ENCODE results near the gene ERCC5. TPM values are rescaled to one million over a fixed set of nuclear protein-coding genes. Genes with fewer than 3 reads are reported as not detected.
A peak's percentile ranks its signal among the peaks of the same experiment; 100 is the strongest.

Gene ERCC5
- total RNA-seq, 1 donor from 2014 or later = 48.9 TPM

DNA sequence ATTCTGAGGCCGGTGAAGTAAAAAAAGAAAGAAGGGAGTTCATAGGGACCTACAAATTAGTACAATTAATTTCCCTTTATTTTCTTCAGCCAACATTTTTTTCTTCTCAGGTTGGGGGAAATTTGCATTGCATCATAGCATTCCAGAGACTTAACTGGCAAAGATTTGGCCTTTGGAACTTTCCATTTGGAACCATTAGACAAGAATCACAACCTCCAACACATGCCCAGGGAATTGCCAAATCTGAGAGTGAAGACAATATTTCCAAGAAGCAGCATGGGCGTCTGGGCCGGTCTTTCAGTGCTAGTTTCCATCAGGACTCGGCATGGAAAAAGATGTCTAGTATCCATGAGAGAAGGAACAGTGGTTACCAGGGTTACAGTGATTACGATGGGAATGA lies 6.4 kb upstream of the ERCC5 start:
- no peak overlapping the region for H3K4me3 Mint-ChIP-seq (ENCODE audit: unreplicated experiment)
- H3K27ac Mint-ChIP-seq (ENCODE audit: unreplicated experiment) = no peak overlapping the region
- H3K27me3 Mint-ChIP-seq (ENCODE audit: unreplicated experiment) = no peaks in the 10 kb centered on the region
- DNase-seq (ENCODE audit: extremely low spot score, unreplicated experiment) = no peak
- peaks cover 1% of the 10 kb centered on the region for H3K4me1 Mint-ChIP-seq (ENCODE audit: unreplicated experiment)
- TF ChIP-seq CTCF (IDR thresholded peaks at IDR 0.05) = no peak
- H3K9me3 Mint-ChIP-seq (ENCODE audit: unreplicated experiment) = no peaks in the 10 kb centered on the region
- H3K36me3 Mint-ChIP-seq (ENCODE audit: unreplicated experiment) = peaks cover 20% of the 10 kb centered on the region

GRCh38 chr13:102845289-102845629 lies 573 bp upstream of the ERCC5 start:
- no peak for DNase-seq (ENCODE audit: extremely low spot score, unreplicated experiment)
- H3K27ac Mint-ChIP-seq (ENCODE audit: unreplicated experiment) = peak overlapping the region; percentile 97
- TF ChIP-seq CTCF (IDR thresholded peaks at IDR 0.05) = no peak
- peaks cover 22% of the 10 kb centered on the region for H3K4me1 Mint-ChIP-seq (ENCODE audit: unreplicated experiment)
- H3K9me3 Mint-ChIP-seq (ENCODE audit: unreplicated experiment) = no peaks in the 10 kb centered on the region
- H3K4me3 Mint-ChIP-seq (ENCODE audit: unreplicated experiment) = peak overlapping the region; percentile 88
- no peaks in the 10 kb centered on the region for H3K36me3 Mint-ChIP-seq (ENCODE audit: unreplicated experiment)
- no peaks in the 10 kb centered on the region for H3K27me3 Mint-ChIP-seq (ENCODE audit: unreplicated experiment)

DNA sequence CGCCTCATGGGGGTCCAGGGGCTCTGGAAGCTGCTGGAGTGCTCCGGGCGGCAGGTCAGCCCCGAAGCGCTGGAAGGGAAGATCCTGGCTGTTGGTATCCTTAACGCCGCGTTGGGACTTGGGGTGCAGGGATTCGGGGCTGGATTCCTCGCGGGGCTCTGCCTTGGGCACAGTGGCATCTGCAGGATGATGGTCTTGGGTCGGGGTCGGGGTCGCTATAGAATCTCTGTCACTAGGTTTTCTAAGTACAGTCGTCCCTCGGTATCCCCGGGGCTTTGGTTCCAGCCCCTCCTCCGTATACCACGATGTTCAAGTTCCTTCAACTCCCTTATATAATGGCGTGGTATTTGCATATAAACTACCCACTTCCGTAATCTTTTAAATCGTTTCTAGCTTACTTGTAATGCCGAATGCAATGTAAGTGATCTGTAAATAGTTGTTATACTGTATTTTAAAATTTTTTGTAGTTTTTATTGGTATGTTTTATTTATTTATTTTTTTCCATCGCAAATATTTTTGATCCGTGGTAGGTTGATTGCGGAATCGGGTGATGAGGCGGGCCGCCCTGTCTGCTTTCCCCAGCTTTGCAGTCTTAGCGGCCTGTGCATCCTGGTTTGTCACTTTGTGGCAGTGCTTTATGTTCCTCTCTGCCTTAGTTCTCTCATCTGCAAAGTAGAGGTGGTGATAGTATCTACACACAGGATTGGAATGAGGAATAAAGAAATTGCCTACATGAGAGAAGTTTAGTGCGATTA lies 606 bp downstream of the ERCC5 start:
- peaks cover 22% of the 10 kb centered on the region for H3K4me1 Mint-ChIP-seq (ENCODE audit: unreplicated experiment)
- peak overlapping the region; percentile 97 for H3K27ac Mint-ChIP-seq (ENCODE audit: unreplicated experiment)
- no peaks in the 10 kb centered on the region for H3K9me3 Mint-ChIP-seq (ENCODE audit: unreplicated experiment)
- TF ChIP-seq CTCF (IDR thresholded peaks at IDR 0.05) = no peak
- H3K4me3 Mint-ChIP-seq (ENCODE audit: unreplicated experiment) = peak overlapping the region; percentile 88
- no peaks in the 10 kb centered on the region for H3K27me3 Mint-ChIP-seq (ENCODE audit: unreplicated experiment)
- H3K36me3 Mint-ChIP-seq (ENCODE audit: unreplicated experiment) = no peaks in the 10 kb centered on the region
- no peak for DNase-seq (ENCODE audit: extremely low spot score, unreplicated experiment)

DNA sequence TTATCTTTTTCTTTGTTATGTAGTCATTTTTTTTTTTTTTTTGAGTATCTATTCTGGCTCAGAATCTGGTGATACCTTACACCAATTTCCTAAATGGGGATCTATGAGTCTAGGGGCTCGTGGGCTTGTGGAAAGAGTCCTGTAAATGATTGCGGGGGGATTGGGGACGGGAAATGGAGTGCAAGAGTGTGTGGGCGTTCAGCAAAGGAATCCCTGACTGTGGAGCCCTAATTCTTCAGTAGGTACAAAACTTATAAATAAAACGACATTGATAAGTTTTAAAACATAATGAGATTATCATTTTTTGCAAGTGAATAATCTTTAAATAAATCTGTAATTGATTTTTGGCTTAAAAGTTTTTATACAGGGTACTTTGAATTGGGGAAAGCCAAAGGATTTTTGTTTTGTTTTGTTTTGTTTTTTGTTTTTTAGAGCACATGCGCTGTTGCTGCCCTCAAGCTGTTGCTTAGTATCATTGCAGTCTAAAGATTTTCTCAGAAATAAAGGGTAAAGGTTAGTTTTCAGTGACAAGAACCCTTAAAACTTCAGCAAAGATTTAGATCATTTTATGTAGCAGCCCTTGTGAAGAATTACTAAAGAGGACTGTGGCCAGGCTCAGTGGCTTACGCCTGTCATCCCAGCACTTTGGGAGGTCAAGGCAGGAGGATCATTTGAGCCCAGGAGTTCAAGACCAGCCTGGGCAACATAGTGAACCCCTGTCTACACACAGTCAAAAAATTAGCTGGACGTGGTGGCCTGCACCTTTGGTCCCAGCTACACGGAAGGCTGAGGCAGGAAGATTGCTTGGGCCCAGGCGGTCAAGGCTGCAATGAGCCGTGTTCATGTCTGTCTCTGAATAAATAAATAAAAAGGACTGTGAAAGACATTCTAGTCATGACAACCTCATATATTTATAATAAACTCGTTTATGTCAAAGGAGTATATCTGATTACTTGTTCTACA lies 1.7 kb downstream of the ERCC5 start:
- no peak for DNase-seq (ENCODE audit: extremely low spot score, unreplicated experiment)
- H3K4me3 Mint-ChIP-seq (ENCODE audit: unreplicated experiment) = peak overlapping the region; percentile 88

More for the DNA sequence above, 1.7 kb downstream of the ERCC5 start:
- no peaks in the 10 kb centered on the region for H3K27me3 Mint-ChIP-seq (ENCODE audit: unreplicated experiment)
- no peaks in the 10 kb centered on the region for H3K36me3 Mint-ChIP-seq (ENCODE audit: unreplicated experiment)
- H3K9me3 Mint-ChIP-seq (ENCODE audit: unreplicated experiment) = no peaks in the 10 kb centered on the region
- peak overlapping the region; percentile 97 for H3K27ac Mint-ChIP-seq (ENCODE audit: unreplicated experiment)
- peak; percentile 80 for TF ChIP-seq CTCF (IDR thresholded peaks at IDR 0.05)
- H3K4me1 Mint-ChIP-seq (ENCODE audit: unreplicated experiment) = peaks cover 22% of the 10 kb centered on the region
